HepG2 (cell line): ENCODE measurements around the gene PRKAR1B. TPM values are rescaled to one million over a fixed set of nuclear protein-coding genes. Genes with fewer than 3 reads are reported as not detected.

Experiments
- ADNP ChIP-seq: sonication (generic); formaldehyde crosslinking; IDR thresholded peaks from 2 replicates; pipeline ENCODE4 v1.4.0; 2020; ENCODE audit warnings: missing genetic modification reagents
- CREM ChIP-seq, 2 experiments: sonication (generic) in 1 of 2; formaldehyde crosslinking in 1 of 2; IDR thresholded peaks; 2 replicates each; pipeline versions ENCODE4 v1.4.0 to v1.6.1; 2016 to 2020; ENCODE audit warnings: antibody characterized with exemption in 1 of 2, mild to moderate bottlenecking in 1 of 2, missing genetic modification reagents in 1 of 2
- FOXA1 ChIP-seq, 2 experiments: fragments of 450-650 bp in 1 of 2; sonication (generic) in 1 of 2; formaldehyde crosslinking in 1 of 2; IDR thresholded peaks; 2 replicates each; pipeline versions ENCODE4 v1.4.0 to v1.6.1; 2016 to 2020; ENCODE audit warnings: missing genetic modification reagents in 1 of 2
- FOXO1 ChIP-seq: sonication (generic); formaldehyde crosslinking; IDR thresholded peaks from 2 replicates; pipeline ENCODE4 v1.4.0; 2020; ENCODE audit warnings: missing genetic modification reagents
- HNRNPLL ChIP-seq: fragments of 200-400 bp; formaldehyde crosslinking; IDR thresholded peaks from 2 replicates; pipeline ENCODE4 v1.6.1; 2017; ENCODE audit warnings: mild to moderate bottlenecking, low read depth, low read length; ENCODE audit not compliant: poor library complexity, severe bottlenecking
- NFE2 ChIP-seq: sonication (generic); formaldehyde crosslinking; IDR thresholded peaks from 2 replicates; pipeline ENCODE4 v1.4.0; 2020; ENCODE audit warnings: missing genetic modification reagents
- NFRKB ChIP-seq: fragments of 450-650 bp; IDR thresholded peaks from 2 replicates; pipeline ENCODE4 v1.6.1; 2017
- NR2F6 ChIP-seq, 2 experiments: IDR thresholded peaks; 2 replicates each; pipeline ENCODE4 v1.6.1; 2016; ENCODE audit warnings: antibody characterized with exemption in 1 of 2, mild to moderate bottlenecking in 1 of 2
- RFXAP ChIP-seq: sonication (generic); formaldehyde crosslinking; IDR thresholded peaks from 2 replicates; pipeline ENCODE4 v1.4.0; 2020; ENCODE audit warnings: missing genetic modification reagents, borderline replicate concordance
- YEATS4 ChIP-seq: sonication (generic); formaldehyde crosslinking; IDR thresholded peaks from 2 replicates; pipeline ENCODE4 v1.4.0; 2020; ENCODE audit warnings: missing genetic modification reagents, borderline replicate concordance
- ZNF296 ChIP-seq: sonication (generic); formaldehyde crosslinking; conservative IDR thresholded peaks from 2 replicates; pipeline ENCODE4 v1.5.0; 2020; ENCODE audit warnings: mild to moderate bottlenecking, missing genetic modification reagents
- ZNF557 ChIP-seq: sonication (generic); formaldehyde crosslinking; IDR thresholded peaks from 2 replicates; pipeline ENCODE4 v1.4.0; 2020; ENCODE audit warnings: missing genetic modification reagents
- ZNF652 ChIP-seq: IDR thresholded peaks from 2 replicates; pipeline ENCODE4 v1.6.1; 2016; ENCODE audit warnings: low read depth, borderline replicate concordance
- ZNF781 ChIP-seq: sonication (generic); formaldehyde crosslinking; IDR thresholded peaks from 2 replicates; pipeline ENCODE4 v1.5.1; 2020; ENCODE audit warnings: borderline replicate concordance, mild to moderate bottlenecking, missing genetic modification reagents; ENCODE audit errors: not compliant biosample characterization
- polyA plus RNA-seq, 8 experiments: library from polyadenylated mRNA; depleted of rRNA in 3 of 8; stranded (reverse) in 7 of 8; unstranded in 1 of 8; fragments of >200 nt; fragmentation: Illumina TruSeq in 4 of 8; extraction: Trizol in 4 of 8; gene quantifications; 2 replicates each; pipeline versions ENCODE4 v1.2.1 to v1.2.3, GENCODE V29; 2011 to 2016; ENCODE audit warnings: low read depth in 4 of 8, missing spikeins in 1 of 8, mixed read lengths in 1 of 8; ENCODE audit not compliant: insufficient read depth in 1 of 8
- total RNA-seq, 5 experiments: library from RNA; depleted of rRNA; stranded (reverse); fragments of >200 nt; fragmentation: Illumina TruSeq; extraction: Trizol; gene quantifications; 2 replicates each; pipeline ENCODE4 v1.2.3, GENCODE V29; 2016; ENCODE audit warnings: low read depth in 1 of 5
- TF ChIP-seq, protein P1 (sequence below): sonication (generic); formaldehyde crosslinking; IDR thresholded peaks from 2 replicates; pipeline ENCODE4 v1.9.0; 2022; ENCODE audit warnings: missing genetic modification reagents, mild to moderate bottlenecking, borderline replicate concordance
- TF ChIP-seq, protein P2 (sequence below): sonication (generic); formaldehyde crosslinking; IDR thresholded peaks from 2 replicates; pipeline ENCODE4 v1.8.0; 2022; ENCODE audit warnings: low read depth, missing genetic modification reagents
- TF ChIP-seq, protein P3 (sequence below): IDR thresholded peaks from 2 replicates; pipeline ENCODE4 v1.4.0; 2020; ENCODE audit warnings: mild to moderate bottlenecking, missing genetic modification reagents
- TF ChIP-seq, protein P4 (sequence below): sonication (generic); formaldehyde crosslinking; IDR thresholded peaks from 2 replicates; pipeline ENCODE4 v1.8.1; 2023; ENCODE audit warnings: mild to moderate bottlenecking, missing genetic modification reagents
- TF ChIP-seq, protein P5 (sequence below): IDR thresholded peaks from 2 replicates; pipeline ENCODE4 v1.6.1; 2016; ENCODE audit warnings: missing genetic modification reagents, missing compliant biosample characterization

Gene PRKAR1B
- total and polyA plus RNA-seq, 2 of the 13 experiments (the other 11 are each of a cell fraction or from before 2014, with no cell fraction given) = 7.9 to 28.2 TPM

DNA sequence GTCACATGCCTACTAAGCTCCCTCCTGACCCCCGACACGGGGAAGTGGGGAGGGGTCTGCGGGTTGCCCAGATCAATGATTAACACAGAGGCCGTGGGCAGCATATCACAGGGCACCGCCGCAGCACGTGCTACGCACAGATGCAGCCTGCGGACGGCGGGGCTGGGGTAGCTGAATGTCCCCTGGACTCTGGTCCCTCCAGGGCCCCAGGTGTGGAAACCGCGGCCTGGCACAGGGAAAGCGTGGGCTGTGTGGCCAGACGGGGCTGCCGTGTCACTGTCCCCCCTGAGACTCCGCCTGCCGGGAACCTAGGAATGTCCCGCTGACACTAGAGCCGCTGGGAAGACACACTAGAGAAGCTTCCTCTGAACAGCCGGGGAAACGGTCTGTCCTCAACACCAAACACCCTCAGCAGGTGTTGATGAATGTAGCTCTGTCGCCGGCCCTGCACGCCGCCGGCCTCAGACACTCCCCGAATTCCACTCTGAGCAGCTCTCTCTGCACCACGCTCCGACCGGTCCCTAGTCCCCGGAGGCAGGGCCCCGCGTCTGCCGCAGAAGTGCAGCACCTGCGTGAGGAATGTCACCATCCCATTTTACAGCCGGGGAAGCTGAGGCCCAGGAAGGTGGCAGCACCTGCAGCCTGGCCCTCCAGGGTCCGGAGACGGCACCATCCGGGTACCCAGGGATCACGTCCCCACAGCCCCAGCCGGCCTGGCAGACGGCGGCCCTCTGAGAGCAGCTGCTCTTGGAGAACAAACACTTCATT, 174.0 kb downstream of the PRKAR1B start (continued):
- TF ChIP-seq, protein P1, sequence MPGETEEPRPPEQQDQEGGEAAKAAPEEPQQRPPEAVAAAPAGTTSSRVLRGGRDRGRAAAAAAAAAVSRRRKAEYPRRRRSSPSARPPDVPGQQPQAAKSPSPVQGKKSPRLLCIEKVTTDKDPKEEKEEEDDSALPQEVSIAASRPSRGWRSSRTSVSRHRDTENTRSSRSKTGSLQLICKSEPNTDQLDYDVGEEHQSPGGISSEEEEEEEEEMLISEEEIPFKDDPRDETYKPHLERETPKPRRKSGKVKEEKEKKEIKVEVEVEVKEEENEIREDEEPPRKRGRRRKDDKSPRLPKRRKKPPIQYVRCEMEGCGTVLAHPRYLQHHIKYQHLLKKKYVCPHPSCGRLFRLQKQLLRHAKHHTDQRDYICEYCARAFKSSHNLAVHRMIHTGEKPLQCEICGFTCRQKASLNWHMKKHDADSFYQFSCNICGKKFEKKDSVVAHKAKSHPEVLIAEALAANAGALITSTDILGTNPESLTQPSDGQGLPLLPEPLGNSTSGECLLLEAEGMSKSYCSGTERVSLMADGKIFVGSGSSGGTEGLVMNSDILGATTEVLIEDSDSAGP (CRISPR knock-in tag) = peak; percentile 80
- TF ChIP-seq HNRNPLL = peak; percentile 55
- TF ChIP-seq, protein P2, sequence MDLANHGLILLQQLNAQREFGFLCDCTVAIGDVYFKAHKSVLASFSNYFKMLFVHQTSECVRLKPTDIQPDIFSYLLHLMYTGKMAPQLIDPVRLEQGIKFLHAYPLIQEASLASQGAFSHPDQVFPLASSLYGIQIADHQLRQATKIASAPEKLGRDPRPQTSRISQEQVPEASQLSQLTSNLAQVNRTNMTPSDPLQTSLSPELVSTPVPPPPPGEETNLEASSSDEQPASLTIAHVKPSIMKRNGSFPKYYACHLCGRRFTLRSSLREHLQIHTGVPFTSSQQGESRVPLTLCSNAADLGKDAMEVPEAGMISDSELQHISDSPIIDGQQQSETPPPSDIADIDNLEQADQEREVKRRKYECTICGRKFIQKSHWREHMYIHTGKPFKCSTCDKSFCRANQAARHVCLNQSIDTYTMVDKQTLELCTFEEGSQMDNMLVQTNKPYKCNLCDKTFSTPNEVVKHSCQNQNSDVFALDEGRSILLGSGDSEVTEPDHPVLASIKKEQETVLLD (CRISPR knock-in tag) = no peak
- no peak for TF ChIP-seq ZNF652 (CRISPR knock-in tag)
- TF ChIP-seq ADNP (CRISPR knock-in tag) = peak; percentile 78; the same call in 1 of the 2 replicates
- no peak for TF ChIP-seq FOXA1 (IDR thresholded peaks at IDR 0.05)
- TF ChIP-seq FOXA1 (CRISPR knock-in tag; IDR thresholded peaks at IDR 0.05) = no peak
- peak; percentile 30; the same call in 1 of the 2 replicates for TF ChIP-seq ZNF296
- TF ChIP-seq, protein P3, sequence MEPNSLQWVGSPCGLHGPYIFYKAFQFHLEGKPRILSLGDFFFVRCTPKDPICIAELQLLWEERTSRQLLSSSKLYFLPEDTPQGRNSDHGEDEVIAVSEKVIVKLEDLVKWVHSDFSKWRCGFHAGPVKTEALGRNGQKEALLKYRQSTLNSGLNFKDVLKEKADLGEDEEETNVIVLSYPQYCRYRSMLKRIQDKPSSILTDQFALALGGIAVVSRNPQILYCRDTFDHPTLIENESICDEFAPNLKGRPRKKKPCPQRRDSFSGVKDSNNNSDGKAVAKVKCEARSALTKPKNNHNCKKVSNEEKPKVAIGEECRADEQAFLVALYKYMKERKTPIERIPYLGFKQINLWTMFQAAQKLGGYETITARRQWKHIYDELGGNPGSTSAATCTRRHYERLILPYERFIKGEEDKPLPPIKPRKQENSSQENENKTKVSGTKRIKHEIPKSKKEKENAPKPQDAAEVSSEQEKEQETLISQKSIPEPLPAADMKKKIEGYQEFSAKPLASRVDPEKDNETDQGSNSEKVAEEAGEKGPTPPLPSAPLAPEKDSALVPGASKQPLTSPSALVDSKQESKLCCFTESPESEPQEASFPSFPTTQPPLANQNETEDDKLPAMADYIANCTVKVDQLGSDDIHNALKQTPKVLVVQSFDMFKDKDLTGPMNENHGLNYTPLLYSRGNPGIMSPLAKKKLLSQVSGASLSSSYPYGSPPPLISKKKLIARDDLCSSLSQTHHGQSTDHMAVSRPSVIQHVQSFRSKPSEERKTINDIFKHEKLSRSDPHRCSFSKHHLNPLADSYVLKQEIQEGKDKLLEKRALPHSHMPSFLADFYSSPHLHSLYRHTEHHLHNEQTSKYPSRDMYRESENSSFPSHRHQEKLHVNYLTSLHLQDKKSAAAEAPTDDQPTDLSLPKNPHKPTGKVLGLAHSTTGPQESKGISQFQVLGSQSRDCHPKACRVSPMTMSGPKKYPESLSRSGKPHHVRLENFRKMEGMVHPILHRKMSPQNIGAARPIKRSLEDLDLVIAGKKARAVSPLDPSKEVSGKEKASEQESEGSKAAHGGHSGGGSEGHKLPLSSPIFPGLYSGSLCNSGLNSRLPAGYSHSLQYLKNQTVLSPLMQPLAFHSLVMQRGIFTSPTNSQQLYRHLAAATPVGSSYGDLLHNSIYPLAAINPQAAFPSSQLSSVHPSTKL (CRISPR knock-in tag) = peak; percentile 76
- TF ChIP-seq CREM (IDR thresholded peaks at IDR 0.05) = peak; percentile 30; the same call in 1 of the 2 replicates
- TF ChIP-seq CREM (CRISPR knock-in tag; IDR thresholded peaks at IDR 0.05) = no peak
- no peak for TF ChIP-seq NFE2 (CRISPR knock-in tag)
- no peak; the same call in 1 of the 2 replicates for TF ChIP-seq RFXAP (CRISPR knock-in tag)
- peak; percentile 71 for TF ChIP-seq NR2F6 (IDR thresholded peaks at IDR 0.05)
- TF ChIP-seq NR2F6 (CRISPR knock-in tag; IDR thresholded peaks at IDR 0.05) = peak; percentile 72
- no peak for TF ChIP-seq ZNF557 (CRISPR knock-in tag)
- TF ChIP-seq ZNF781 (CRISPR knock-in tag) = no peak
- no peak for TF ChIP-seq NFRKB
- TF ChIP-seq FOXO1 = peak; percentile 18; the same call in 1 of the 2 replicates
- TF ChIP-seq, protein P4, sequence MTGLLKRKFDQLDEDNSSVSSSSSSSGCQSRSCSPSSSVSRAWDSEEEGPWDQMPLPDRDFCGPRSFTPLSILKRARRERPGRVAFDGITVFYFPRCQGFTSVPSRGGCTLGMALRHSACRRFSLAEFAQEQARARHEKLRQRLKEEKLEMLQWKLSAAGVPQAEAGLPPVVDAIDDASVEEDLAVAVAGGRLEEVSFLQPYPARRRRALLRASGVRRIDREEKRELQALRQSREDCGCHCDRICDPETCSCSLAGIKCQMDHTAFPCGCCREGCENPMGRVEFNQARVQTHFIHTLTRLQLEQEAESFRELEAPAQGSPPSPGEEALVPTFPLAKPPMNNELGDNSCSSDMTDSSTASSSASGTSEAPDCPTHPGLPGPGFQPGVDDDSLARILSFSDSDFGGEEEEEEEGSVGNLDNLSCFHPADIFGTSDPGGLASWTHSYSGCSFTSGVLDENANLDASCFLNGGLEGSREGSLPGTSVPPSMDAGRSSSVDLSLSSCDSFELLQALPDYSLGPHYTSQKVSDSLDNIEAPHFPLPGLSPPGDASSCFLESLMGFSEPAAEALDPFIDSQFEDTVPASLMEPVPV (CRISPR knock-in tag) = no peak
- peak; percentile 59; the same call in 1 of the 2 replicates for TF ChIP-seq YEATS4 (CRISPR knock-in tag)
- TF ChIP-seq, protein P5, sequence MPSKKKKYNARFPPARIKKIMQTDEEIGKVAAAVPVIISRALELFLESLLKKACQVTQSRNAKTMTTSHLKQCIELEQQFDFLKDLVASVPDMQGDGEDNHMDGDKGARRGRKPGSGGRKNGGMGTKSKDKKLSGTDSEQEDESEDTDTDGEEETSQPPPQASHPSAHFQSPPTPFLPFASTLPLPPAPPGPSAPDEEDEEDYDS (CRISPR knock-in tag) = no peak; the same call in 1 of the 2 replicates
